ENCODE data around the gene TGM1.

TGM1 gene

DNA sequence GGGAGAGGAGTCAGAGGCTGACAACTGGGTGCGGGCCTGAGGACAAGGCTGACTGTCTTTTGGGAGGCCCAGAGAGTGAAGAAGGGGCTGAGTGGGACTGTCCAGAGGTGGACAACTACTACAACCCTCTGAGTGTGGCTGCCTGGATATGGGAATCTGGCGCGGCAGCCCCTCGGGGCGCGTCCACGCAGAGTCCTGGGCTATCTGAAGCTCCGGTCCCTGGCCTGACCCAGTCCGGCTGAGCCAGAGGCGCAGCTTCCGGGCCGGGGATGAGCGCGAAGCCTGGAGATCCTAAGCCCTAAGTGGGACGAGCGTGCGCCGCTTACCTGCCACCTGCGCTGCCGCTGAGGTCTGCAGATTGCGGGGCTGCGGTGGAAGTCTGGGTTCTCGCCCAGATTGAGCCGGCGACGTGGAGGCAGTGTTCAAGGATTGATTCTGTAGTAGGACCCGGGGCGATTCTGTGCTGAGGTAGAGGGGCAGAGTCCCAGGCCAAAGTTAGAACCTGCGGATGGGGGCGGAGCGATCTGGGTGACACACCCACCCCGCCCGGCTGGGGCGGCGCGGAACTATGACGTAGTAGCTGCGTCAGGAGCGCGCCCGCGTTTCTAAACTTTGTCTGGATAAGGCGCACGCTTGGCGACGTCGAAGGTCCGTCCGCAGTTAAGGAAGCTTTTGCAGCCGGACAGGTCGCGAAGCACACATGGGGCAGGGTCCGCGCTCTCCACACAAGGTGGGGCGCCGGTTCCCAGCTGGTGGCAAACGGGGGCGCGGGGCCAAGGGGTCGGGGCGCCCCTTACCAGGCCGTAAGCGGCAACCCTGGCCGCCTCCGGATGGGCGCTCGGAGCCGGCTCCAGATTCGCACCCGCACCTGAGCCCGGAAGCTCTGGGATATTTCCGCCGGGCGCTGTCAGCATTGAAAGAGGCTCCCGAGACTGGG, 36.5 kb upstream of the TGM1 start, which contains the start of the genes DHRS1 and NOP9 (continued):
- TF ChIP-seq TSHZ1 (tag by site-specific recombination; IDR thresholded peaks at IDR 0.05; ENCODE audit: borderline replicate concordance) (no peak), ZNF2 (tag by site-specific recombination; IDR thresholded peaks at IDR 0.05) (peak; percentile 51; the same call in 1 of the 2 replicates), GLIS2 (tag by site-specific recombination; IDR thresholded peaks at IDR 0.05) (no peak), ZNF629 (tag by site-specific recombination; IDR thresholded peaks at IDR 0.05) (peak; percentile 96), ATF2 (tag by site-specific recombination; IDR thresholded peaks at IDR 0.05; ENCODE audit: low read depth) (peak; percentile 94), ZNF335 (tag by site-specific recombination; conservative IDR thresholded peaks at IDR 0.05) (peak; percentile 65), SP3 (tag by site-specific recombination; IDR thresholded peaks at IDR 0.05) (peak; percentile 89), ZBTB8A (tag by site-specific recombination; IDR thresholded peaks at IDR 0.05) (peak; percentile 88), HOXD13 (CRISPR knock-in tag; IDR thresholded peaks at IDR 0.05; ENCODE audit: borderline replicate concordance) (0 out of 2 replicates have a peak, but pooled peaks have one; percentile 28), KLF16 (tag by site-specific recombination; IDR thresholded peaks at IDR 0.05) (peak; percentile 95), ZNF518A (tag by site-specific recombination; conservative IDR thresholded peaks at IDR 0.05; ENCODE audit: low read depth) (no peak), ZNF600 (tag by site-specific recombination; IDR thresholded peaks at IDR 0.05) (peak; percentile 79), KLF17 (tag by site-specific recombination; IDR thresholded peaks at IDR 0.05) (peak; percentile 60; the same call in 1 of the 2 replicates), ZNF133 (tag by site-specific recombination; IDR thresholded peaks at IDR 0.05) (no peak), ZBTB20 (tag by site-specific recombination; IDR thresholded peaks at IDR 0.05) (peak; percentile 99), SP7 (tag by site-specific recombination; IDR thresholded peaks at IDR 0.05) (peak; percentile 57; the same call in 1 of the 2 replicates), SP2 (tag by site-specific recombination; IDR thresholded peaks at IDR 0.05) (peak; percentile 42), KLF8 (tag by site-specific recombination; IDR thresholded peaks at IDR 0.05) (peak; percentile 99), ZEB2 (tag by site-specific recombination; IDR thresholded peaks at IDR 0.05) (peak; percentile 72; the same call in 1 of the 2 replicates), KLF7 (tag by site-specific recombination; IDR thresholded peaks at IDR 0.05; ENCODE audit: borderline replicate concordance) (0 out of 2 replicates have a peak, but pooled peaks have one; percentile 54)
- TF ChIP-seq, protein P1, sequence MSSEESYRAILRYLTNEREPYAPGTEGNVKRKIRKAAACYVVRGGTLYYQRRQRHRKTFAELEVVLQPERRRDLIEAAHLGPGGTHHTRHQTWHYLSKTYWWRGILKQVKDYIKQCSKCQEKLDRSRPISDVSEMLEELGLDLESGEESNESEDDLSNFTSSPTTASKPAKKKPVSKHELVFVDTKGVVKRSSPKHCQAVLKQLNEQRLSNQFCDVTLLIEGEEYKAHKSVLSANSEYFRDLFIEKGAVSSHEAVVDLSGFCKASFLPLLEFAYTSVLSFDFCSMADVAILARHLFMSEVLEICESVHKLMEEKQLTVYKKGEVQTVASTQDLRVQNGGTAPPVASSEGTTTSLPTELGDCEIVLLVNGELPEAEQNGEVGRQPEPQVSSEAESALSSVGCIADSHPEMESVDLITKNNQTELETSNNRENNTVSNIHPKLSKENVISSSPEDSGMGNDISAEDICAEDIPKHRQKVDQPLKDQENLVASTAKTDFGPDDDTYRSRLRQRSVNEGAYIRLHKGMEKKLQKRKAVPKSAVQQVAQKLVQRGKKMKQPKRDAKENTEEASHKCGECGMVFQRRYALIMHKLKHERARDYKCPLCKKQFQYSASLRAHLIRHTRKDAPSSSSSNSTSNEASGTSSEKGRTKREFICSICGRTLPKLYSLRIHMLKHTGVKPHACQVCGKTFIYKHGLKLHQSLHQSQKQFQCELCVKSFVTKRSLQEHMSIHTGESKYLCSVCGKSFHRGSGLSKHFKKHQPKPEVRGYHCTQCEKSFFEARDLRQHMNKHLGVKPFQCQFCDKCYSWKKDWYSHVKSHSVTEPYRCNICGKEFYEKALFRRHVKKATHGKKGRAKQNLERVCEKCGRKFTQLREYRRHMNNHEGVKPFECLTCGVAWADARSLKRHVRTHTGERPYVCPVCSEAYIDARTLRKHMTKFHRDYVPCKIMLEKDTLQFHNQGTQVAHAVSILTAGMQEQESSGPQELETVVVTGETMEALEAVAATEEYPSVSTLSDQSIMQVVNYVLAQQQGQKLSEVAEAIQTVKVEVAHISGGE (tag by site-specific recombination; conservative IDR thresholded peaks at IDR 0.05; ENCODE audit: low read depth) = peak; percentile 70
- TF ChIP-seq, protein P2, sequence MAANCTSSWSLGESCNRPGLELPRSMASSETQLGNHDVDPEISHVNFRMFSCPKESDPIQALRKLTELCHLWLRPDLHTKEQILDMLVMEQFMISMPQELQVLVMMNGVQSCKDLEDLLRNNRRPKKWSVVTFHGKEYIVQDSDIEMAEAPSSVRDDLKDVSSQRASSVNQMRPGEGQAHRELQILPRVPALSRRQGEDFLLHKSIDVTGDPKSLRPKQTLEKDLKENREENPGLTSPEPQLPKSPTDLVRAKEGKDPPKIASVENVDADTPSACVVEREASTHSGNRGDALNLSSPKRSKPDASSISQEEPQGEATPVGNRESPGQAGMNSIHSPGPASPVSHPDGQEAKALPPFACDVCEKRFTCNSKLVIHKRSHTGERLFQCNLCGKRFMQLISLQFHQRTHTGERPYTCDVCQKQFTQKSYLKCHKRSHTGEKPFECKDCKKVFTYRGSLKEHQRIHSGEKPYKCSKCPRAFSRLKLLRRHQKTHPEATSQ (tag by site-specific recombination; IDR thresholded peaks at IDR 0.05) = no peak

Data from HEK293 (cell line).